Endothelial cell of umbilical vein (primary cell): ENCODE results near the gene FUT4.

Source experiments
- JUN ChIP-seq: IDR thresholded peaks from 2 replicates; pipeline ENCODE4 v1.6.1; 2011; ENCODE audit warnings: borderline replicate concordance, low read depth; ENCODE audit not compliant: insufficient read length, insufficient read depth
- POLR2A ChIP-seq: IDR thresholded peaks from 2 replicates; pipeline ENCODE4 v1.6.1; 2012; ENCODE audit warnings: low read depth, mild to moderate bottlenecking, control low read depth, low read length
- POLR2AphosphoS5 ChIP-seq: IDR thresholded peaks from 2 replicates; pipeline ENCODE4 v1.6.1; 2012; ENCODE audit warnings: low read depth, mild to moderate bottlenecking, control low read depth, low read length, moderate library complexity; ENCODE audit not compliant: insufficient read depth
- TF ChIP-seq, protein P1 (sequence below), 2 donors: IDR thresholded peaks; 1 replicate in 1 of 2; 2 replicates in 1 of 2; pipeline ENCODE4 v1.5.1; 2011; ENCODE audit warnings: low read length in 2 of 2, mild to moderate bottlenecking in 2 of 2, moderate library complexity in 2 of 2, control low read depth in 1 of 2, inconsistent platforms in 1 of 2, low read depth in 1 of 2; ENCODE audit not compliant: insufficient read depth in 1 of 2; ENCODE audit errors: extremely low read depth in 1 of 2

DNA sequence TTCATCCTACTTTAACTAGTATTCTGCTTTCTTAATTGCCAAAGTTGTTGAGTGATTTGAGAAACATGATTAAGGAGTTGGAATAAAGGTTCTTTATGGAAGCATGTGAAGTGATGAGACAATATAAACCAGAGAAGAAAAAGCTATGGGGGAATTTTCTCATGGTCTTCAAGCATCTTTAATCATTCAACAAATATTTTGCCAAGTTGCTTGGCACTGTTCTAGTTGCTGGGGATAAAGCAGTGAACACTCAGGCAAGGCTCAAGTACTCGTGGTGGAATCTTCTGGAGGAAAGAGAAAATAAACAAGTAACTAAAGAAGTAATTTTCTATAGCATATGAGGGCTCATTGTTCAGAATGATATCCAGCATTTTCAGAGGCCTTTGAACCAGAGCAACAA lies 14.3 kb downstream of the FUT4 start:
- no peak for TF ChIP-seq POLR2A
- TF ChIP-seq, protein P1, sequence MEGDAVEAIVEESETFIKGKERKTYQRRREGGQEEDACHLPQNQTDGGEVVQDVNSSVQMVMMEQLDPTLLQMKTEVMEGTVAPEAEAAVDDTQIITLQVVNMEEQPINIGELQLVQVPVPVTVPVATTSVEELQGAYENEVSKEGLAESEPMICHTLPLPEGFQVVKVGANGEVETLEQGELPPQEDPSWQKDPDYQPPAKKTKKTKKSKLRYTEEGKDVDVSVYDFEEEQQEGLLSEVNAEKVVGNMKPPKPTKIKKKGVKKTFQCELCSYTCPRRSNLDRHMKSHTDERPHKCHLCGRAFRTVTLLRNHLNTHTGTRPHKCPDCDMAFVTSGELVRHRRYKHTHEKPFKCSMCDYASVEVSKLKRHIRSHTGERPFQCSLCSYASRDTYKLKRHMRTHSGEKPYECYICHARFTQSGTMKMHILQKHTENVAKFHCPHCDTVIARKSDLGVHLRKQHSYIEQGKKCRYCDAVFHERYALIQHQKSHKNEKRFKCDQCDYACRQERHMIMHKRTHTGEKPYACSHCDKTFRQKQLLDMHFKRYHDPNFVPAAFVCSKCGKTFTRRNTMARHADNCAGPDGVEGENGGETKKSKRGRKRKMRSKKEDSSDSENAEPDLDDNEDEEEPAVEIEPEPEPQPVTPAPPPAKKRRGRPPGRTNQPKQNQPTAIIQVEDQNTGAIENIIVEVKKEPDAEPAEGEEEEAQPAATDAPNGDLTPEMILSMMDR (IDR thresholded peaks at IDR 0.05; ENCODE audit: extremely low read depth in 1 of 2, insufficient read depth in 1 of 2, low read depth in 1 of 2, low read length in 2 of 2), result no peak
- no peak for TF ChIP-seq POLR2AphosphoS5
- no peak for TF ChIP-seq JUN
